Parathyroid adenoma (tissue), 2 donors: ENCODE results near the gene PLEKHM3.

Source experiments
- H2AFZ ChIP-seq: fragments of 300-600 bp; sonication (generic); one replicate; pipeline ENCODE4 v1.7.0; 2017; ENCODE audit warnings: antibody characterized with exemption, mild to moderate bottlenecking
- H3K27ac ChIP-seq: fragments of 300-600 bp; sonication (generic); one replicate; pipeline ENCODE4 v1.7.0; 2017
- H3K27me3 ChIP-seq: fragments of 300-600 bp; sonication (generic); one replicate; pipeline ENCODE4 v1.7.0; 2017; ENCODE audit warnings: low read length; ENCODE audit not compliant: control insufficient read depth, insufficient read depth
- H3K36me3 ChIP-seq: fragments of 300-600 bp; sonication (generic); one replicate; pipeline ENCODE4 v1.7.0; 2017; ENCODE audit warnings: low read length; ENCODE audit not compliant: control insufficient read depth, insufficient read depth
- H3K4me1 ChIP-seq: fragments of 300-600 bp; sonication (generic); one replicate; pipeline ENCODE4 v1.7.0; 2017; ENCODE audit warnings: control low read depth
- H3K4me2 ChIP-seq: fragments of 300-600 bp; sonication (generic); one replicate; pipeline ENCODE4 v1.7.0; 2017; ENCODE audit warnings: low read length
- H3K4me3 ChIP-seq: fragments of 300-600 bp; sonication (generic); one replicate; pipeline ENCODE4 v1.7.0; 2017; ENCODE audit warnings: low read depth, low read length
- H3K79me2 ChIP-seq: fragments of 300-600 bp; sonication (generic); one replicate; pipeline ENCODE4 v1.7.0; 2017; ENCODE audit warnings: control low read depth
- H3K9ac ChIP-seq: fragments of 300-600 bp; sonication (generic); one replicate; pipeline ENCODE4 v1.7.0; 2017; ENCODE audit warnings: mild to moderate bottlenecking
- H3K9me3 ChIP-seq: fragments of 300-600 bp; sonication (generic); one replicate; pipeline ENCODE4 v1.7.0; 2017; ENCODE audit warnings: low read length; ENCODE audit not compliant: control insufficient read depth
- CTCF ChIP-seq: fragments of 300-600 bp; sonication (generic); IDR thresholded peaks from one replicate; pipeline ENCODE4 v1.7.0; 2017; ENCODE audit warnings: antibody characterized with exemption, mild to moderate bottlenecking
- donor health status: primary hyperparathyroidism.

Gene PLEKHM3

GRCh38 chr2:208006833-208007232, 18.5 kb downstream of the PLEKHM3 start:
- no peaks in the 10 kb centered on the region for H3K9me3 ChIP-seq
- H3K4me2 ChIP-seq = no peak overlapping the region
- H3K79me2 ChIP-seq = peaks cover 46% of the 10 kb centered on the region
- H3K27ac ChIP-seq = no peak overlapping the region
- H3K4me3 ChIP-seq = no peak overlapping the region
- H3K9ac ChIP-seq = no peak overlapping the region
- H3K27me3 ChIP-seq = no peaks in the 10 kb centered on the region
- H3K36me3 ChIP-seq = no peaks in the 10 kb centered on the region
- H3K4me1 ChIP-seq = peaks cover 4% of the 10 kb centered on the region
- no peak overlapping the region for H2AFZ ChIP-seq
- no peak for TF ChIP-seq CTCF

- no peak for TF ChIP-seq CTCF
- Histone ChIP-seq H3K27me3 (no peaks in the 10 kb centered on the region), H3K9me3 (no peaks in the 10 kb centered on the region), H3K36me3 (no peaks in the 10 kb centered on the region), H3K27ac (no peak overlapping the region), H3K9ac (no peak overlapping the region), H3K4me3 (no peak overlapping the region), H3K4me1 (peaks cover 4% of the 10 kb centered on the region), H3K4me2 (no peak overlapping the region), H3K79me2 (peaks cover 51% of the 10 kb centered on the region), H2AFZ (no peak overlapping the region)
Measured at GRCh38 chr2:208006337-208006736, 19.0 kb downstream of the PLEKHM3 start.

GRCh38 chr2:208001924-208002323, 23.4 kb downstream of the PLEKHM3 start:
- Histone ChIP-seq H3K4me1 (peaks cover 7% of the 10 kb centered on the region), H2AFZ (no peak overlapping the region), H3K27ac (no peak overlapping the region), H3K36me3 (no peaks in the 10 kb centered on the region), H3K4me3 (no peak overlapping the region), H3K9me3 (no peaks in the 10 kb centered on the region), H3K79me2 (peaks cover 61% of the 10 kb centered on the region), H3K4me2 (no peak overlapping the region), H3K27me3 (no peaks in the 10 kb centered on the region), H3K9ac (no peak overlapping the region)
- no peak for TF ChIP-seq CTCF

GRCh38 chr2:208000701-208001395, 24.5 kb downstream of the PLEKHM3 start:
- Histone ChIP-seq H3K4me1 (peaks cover 5% of the 10 kb centered on the region), H2AFZ (no peak overlapping the region), H3K79me2 (peaks cover 54% of the 10 kb centered on the region), H3K27me3 (no peaks in the 10 kb centered on the region), H3K27ac (no peak overlapping the region), H3K9ac (no peak overlapping the region), H3K4me2 (no peak overlapping the region), H3K4me3 (no peak overlapping the region), H3K36me3 (no peaks in the 10 kb centered on the region), H3K9me3 (no peaks in the 10 kb centered on the region)
- TF ChIP-seq CTCF = no peak

- Histone ChIP-seq H3K4me2 (no peak overlapping the region), H3K27ac (no peak overlapping the region), H3K9ac (no peak overlapping the region), H3K9me3 (no peaks in the 10 kb centered on the region), H2AFZ (no peak overlapping the region), H3K79me2 (peaks cover 49% of the 10 kb centered on the region), H3K27me3 (no peaks in the 10 kb centered on the region), H3K4me1 (peaks cover 5% of the 10 kb centered on the region), H3K36me3 (no peaks in the 10 kb centered on the region), H3K4me3 (no peak overlapping the region)
- TF ChIP-seq CTCF = no peak
Measured at GRCh38 chr2:207996848-207997247, 28.5 kb downstream of the PLEKHM3 start.
